ENCODE data around the gene NDUFS5.
A peak's percentile ranks its signal among the peaks of the same experiment; 100 is the strongest.

DNA sequence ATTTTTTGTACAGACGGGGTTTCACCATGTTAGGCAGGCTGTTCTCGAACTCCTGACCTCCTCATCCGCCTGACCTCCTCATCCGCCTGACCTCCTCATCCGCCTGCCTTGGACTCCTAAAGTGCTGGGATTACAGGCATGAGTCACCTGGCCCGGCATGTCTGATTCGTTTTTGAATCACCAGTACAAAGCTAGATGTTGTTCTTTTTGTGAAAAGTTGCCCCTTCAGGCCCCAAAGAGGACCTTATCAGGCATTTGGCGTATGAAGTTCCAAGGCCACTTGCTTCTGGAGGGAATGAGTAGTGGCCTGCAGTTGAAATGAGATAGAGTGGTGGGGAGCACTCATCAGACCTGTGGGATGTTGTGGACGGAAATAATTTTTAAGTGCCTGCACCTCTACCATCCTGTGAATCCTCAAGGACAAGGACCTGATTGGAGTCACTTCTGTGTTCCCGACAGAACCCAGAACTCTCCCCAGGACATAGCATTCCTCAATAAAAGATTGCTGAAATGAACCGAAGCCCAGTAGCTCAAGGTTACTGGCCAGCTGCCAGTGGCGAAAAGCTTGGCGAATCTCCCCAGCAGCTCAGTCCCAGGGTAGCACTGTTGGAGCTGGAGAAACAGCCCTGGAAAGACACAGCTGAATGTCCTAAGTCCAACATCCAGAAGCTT lies 50.1 kb downstream of the NDUFS5 start:
- TF ChIP-seq, protein P1, sequence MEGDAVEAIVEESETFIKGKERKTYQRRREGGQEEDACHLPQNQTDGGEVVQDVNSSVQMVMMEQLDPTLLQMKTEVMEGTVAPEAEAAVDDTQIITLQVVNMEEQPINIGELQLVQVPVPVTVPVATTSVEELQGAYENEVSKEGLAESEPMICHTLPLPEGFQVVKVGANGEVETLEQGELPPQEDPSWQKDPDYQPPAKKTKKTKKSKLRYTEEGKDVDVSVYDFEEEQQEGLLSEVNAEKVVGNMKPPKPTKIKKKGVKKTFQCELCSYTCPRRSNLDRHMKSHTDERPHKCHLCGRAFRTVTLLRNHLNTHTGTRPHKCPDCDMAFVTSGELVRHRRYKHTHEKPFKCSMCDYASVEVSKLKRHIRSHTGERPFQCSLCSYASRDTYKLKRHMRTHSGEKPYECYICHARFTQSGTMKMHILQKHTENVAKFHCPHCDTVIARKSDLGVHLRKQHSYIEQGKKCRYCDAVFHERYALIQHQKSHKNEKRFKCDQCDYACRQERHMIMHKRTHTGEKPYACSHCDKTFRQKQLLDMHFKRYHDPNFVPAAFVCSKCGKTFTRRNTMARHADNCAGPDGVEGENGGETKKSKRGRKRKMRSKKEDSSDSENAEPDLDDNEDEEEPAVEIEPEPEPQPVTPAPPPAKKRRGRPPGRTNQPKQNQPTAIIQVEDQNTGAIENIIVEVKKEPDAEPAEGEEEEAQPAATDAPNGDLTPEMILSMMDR (IDR thresholded peaks at IDR 0.05) = no peak
- no peak for TF ChIP-seq EP300 (IDR thresholded peaks at IDR 0.05)
- TF ChIP-seq POLR2A (IDR thresholded peaks at IDR 0.05) = no peak
- TF ChIP-seq POLR2AphosphoS5 (IDR thresholded peaks at IDR 0.05) = peak; percentile 20
